H1 (cell line): Measurements from ENCODE around the gene IFNG-AS1. TPM values are rescaled to one million over a fixed set of nuclear protein-coding genes. Genes with fewer than 3 reads are reported as not detected.

Experiments used
- CTCF ChIA-PET: fragments of 300-600 bp; sonication (Branson Sonifier 250); formaldehyde crosslinking; loops from one replicate; lab custom pipeline; 2021; ENCODE audit not compliant: partially characterized antibody; lab: Charles Lee
- POLR2A ChIA-PET: fragments of 300-600 bp; sonication (Branson Sonifier 250); formaldehyde crosslinking; loops from one replicate; lab custom pipeline; 2021; ENCODE audit warnings: inconsistent platforms; ENCODE audit not compliant: partially characterized antibody; lab: Charles Lee
- DNase-seq, 2 experiments: peaks; one replicate each; pipeline versions ENCODE4 v3.0.0 to v3.0.0-alpha.2; 2010 to 2022; ENCODE audit warnings: low spot score in 2 of 2, low read depth in 1 of 2, mixed read lengths in 1 of 2
- FAIRE-seq: peaks from 2 replicates; lab custom pipeline; 2011; peaks lifted over from hg19 to GRCh38; lab: Jason Lieb, UNC
- H2AFZ ChIP-seq: 2 replicates; pipeline ENCODE4 v1.8.1; 2012; ENCODE audit warnings: low read length, inconsistent platforms
- H2AK5ac ChIP-seq: 2 replicates; pipeline ENCODE4 v1.6.1; 2013; ENCODE audit warnings: low read depth, low read length
- H2BK120ac ChIP-seq: replicated peaks from 2 replicates; pipeline ENCODE3; 2013; ENCODE audit warnings: low read depth, low read length, inconsistent platforms
- H2BK12ac ChIP-seq: 2 replicates; pipeline ENCODE4 v1.6.1; 2013; ENCODE audit warnings: low read depth, low read length
- H2BK15ac ChIP-seq: 2 replicates; pipeline ENCODE4 v1.6.1; 2013; ENCODE audit warnings: low read length
- H2BK20ac ChIP-seq: 2 replicates; pipeline ENCODE4 v1.6.1; 2013; ENCODE audit warnings: low read length
- H2BK5ac ChIP-seq: 2 replicates; pipeline ENCODE4 v1.6.1; 2013; ENCODE audit warnings: low read depth, low read length
- H3K14ac ChIP-seq: 2 replicates; pipeline ENCODE4 v1.6.1; 2013; ENCODE audit warnings: inconsistent platforms; ENCODE audit not compliant: insufficient read length
- H3K18ac ChIP-seq: 2 replicates; pipeline ENCODE4 v1.6.1; 2013; ENCODE audit warnings: low read length; ENCODE audit errors: extremely low read depth
- H3K23ac ChIP-seq: 2 replicates; pipeline ENCODE4 v1.6.1; 2013; ENCODE audit warnings: inconsistent platforms; ENCODE audit not compliant: insufficient read length
- H3K23me2 ChIP-seq: 2 replicates; pipeline ENCODE4 v1.6.1; 2013; ENCODE audit warnings: low read depth, low read length
- H3K27ac ChIP-seq: 2 replicates; pipeline ENCODE4 v1.6.1; 2011; ENCODE audit warnings: low read depth, low read length, inconsistent platforms
- H3K27me3 ChIP-seq, 4 experiments: replicated peaks in 1 of 4; 1 replicate in 1 of 4; 2 replicates in 3 of 4; pipeline versions ENCODE4 v1.6.1 to v1.8.1; 2011 to 2013; ENCODE audit warnings: low read length in 3 of 4, mild to moderate bottlenecking in 3 of 4, inconsistent platforms in 2 of 4, mixed read lengths in 2 of 4, moderate library complexity in 1 of 4; ENCODE audit not compliant: control insufficient read depth in 3 of 4, insufficient read depth in 3 of 4; ENCODE audit errors: extremely low read depth in 1 of 4
- H3K36me3 ChIP-seq, 4 experiments: 2 replicates each; pipeline versions ENCODE4 v1.6.1 to v1.8.1; 2011 to 2013; ENCODE audit warnings: mild to moderate bottlenecking in 4 of 4, low read length in 3 of 4, moderate library complexity in 2 of 4, control low read depth in 1 of 4, inconsistent platforms in 1 of 4; ENCODE audit not compliant: insufficient read depth in 4 of 4, control insufficient read depth in 2 of 4
- H3K4ac ChIP-seq: replicated peaks from 2 replicates; pipeline ENCODE3; 2013; ENCODE audit warnings: low read length, low read depth, mixed read lengths, inconsistent platforms; ENCODE audit not compliant: insufficient read length
- H3K4me1 ChIP-seq, 4 experiments: replicated peaks in 1 of 4; 1 replicate in 1 of 4; 2 replicates in 3 of 4; pipeline versions ENCODE4 v1.6.1 to v1.8.1; 2011 to 2013; ENCODE audit warnings: low read length in 3 of 4, inconsistent platforms in 2 of 4, mixed read lengths in 1 of 4; ENCODE audit not compliant: insufficient read depth in 4 of 4, control insufficient read depth in 3 of 4
- H3K4me2 ChIP-seq, 2 experiments: 2 replicates each; pipeline versions ENCODE4 v1.6.1 to v1.8.1; 2011 to 2013; ENCODE audit warnings: low read depth in 2 of 2, low read length in 2 of 2, control low read depth in 1 of 2, inconsistent platforms in 1 of 2, mild to moderate bottlenecking in 1 of 2; ENCODE audit not compliant: insufficient read depth in 1 of 2
- H3K4me3 ChIP-seq, 4 experiments: fragments of 200-600, 300-600 bp in 1 of 4; sonication (generic), shearing (Covaris generic), sonication (Bioruptor Twin) in 1 of 4; 2 replicates each; pipeline versions ENCODE4 v1.5.1 to v1.8.1; 2011 to 2016; ENCODE audit warnings: low read length in 4 of 4, low read depth in 3 of 4, control low read depth in 2 of 4, inconsistent platforms in 2 of 4, mild to moderate bottlenecking in 2 of 4, mixed read lengths in 1 of 4, moderate library complexity in 1 of 4; ENCODE audit not compliant: insufficient read depth in 2 of 4; ENCODE audit errors: extremely low read depth in 1 of 4
- H3K56ac ChIP-seq: replicated peaks from 2 replicates; pipeline ENCODE3; 2013; ENCODE audit warnings: low read depth, mild to moderate bottlenecking, mixed read lengths, low read length, inconsistent platforms; ENCODE audit not compliant: insufficient read length
- H3K79me1 ChIP-seq: 2 replicates; pipeline ENCODE4 v1.6.1; 2013; ENCODE audit warnings: low read depth, low read length, control low read depth
- H3K79me2 ChIP-seq, 2 experiments: 2 replicates each; pipeline versions ENCODE4 v1.6.1 to v1.8.1; 2012 to 2013; ENCODE audit warnings: low read length in 2 of 2, mild to moderate bottlenecking in 2 of 2, inconsistent platforms in 1 of 2; ENCODE audit not compliant: insufficient read depth in 2 of 2, control insufficient read depth in 1 of 2
- H3K9ac ChIP-seq, 4 experiments: replicated peaks in 1 of 4; 1 replicate in 1 of 4; 2 replicates in 3 of 4; pipeline versions ENCODE4 v1.6.1 to v1.8.1; 2011 to 2013; ENCODE audit warnings: low read depth in 3 of 4, low read length in 3 of 4, control low read depth in 2 of 4, mild to moderate bottlenecking in 2 of 4, moderate library complexity in 2 of 4, inconsistent platforms in 1 of 4; ENCODE audit errors: extremely low read depth in 1 of 4
- H3K9me3 ChIP-seq, 2 experiments: 2 replicates each; pipeline versions ENCODE4 v1.6.1 to v1.8.1; 2012 to 2013; ENCODE audit warnings: mild to moderate bottlenecking in 2 of 2, moderate library complexity in 2 of 2, control low read depth in 1 of 2, inconsistent platforms in 1 of 2, low read depth in 1 of 2, low read length in 1 of 2, mixed read lengths in 1 of 2; ENCODE audit not compliant: insufficient read depth in 2 of 2
- H4K20me1 ChIP-seq, 2 experiments: replicated peaks in 1 of 2; 2 replicates each; pipeline versions ENCODE3 to v1.8.1; 2011 to 2013; ENCODE audit warnings: inconsistent platforms in 2 of 2, low read length in 2 of 2, mild to moderate bottlenecking in 1 of 2; ENCODE audit not compliant: insufficient read depth in 2 of 2, control insufficient read depth in 1 of 2
- H4K5ac ChIP-seq: 2 replicates; pipeline ENCODE4 v1.6.1; 2013; ENCODE audit warnings: low read length, low read depth, mixed read lengths, inconsistent platforms; ENCODE audit not compliant: insufficient read length
- H4K8ac ChIP-seq: 2 replicates; pipeline ENCODE4 v1.8.0; 2013; ENCODE audit warnings: mild to moderate bottlenecking, moderate library complexity, low read length, inconsistent platforms; ENCODE audit not compliant: insufficient read depth; ENCODE audit errors: extremely low read depth
- H4K91ac ChIP-seq: replicated peaks from 2 replicates; pipeline ENCODE3; 2013; ENCODE audit warnings: low read length, mixed read lengths, inconsistent platforms; ENCODE audit not compliant: insufficient read length
- CREB1 ChIP-seq: IDR thresholded peaks from 2 replicates; pipeline ENCODE4 v1.6.1; 2012; ENCODE audit warnings: inconsistent platforms
- EZH2 ChIP-seq: fragments of 200-600 bp; sonication (generic); IDR thresholded peaks from 2 replicates; pipeline ENCODE4 v1.7.1; 2012; ENCODE audit warnings: low read depth, mild to moderate bottlenecking, moderate library complexity, low read length, inconsistent platforms; ENCODE audit not compliant: severe bottlenecking
- GABPA ChIP-seq: IDR thresholded peaks from 2 replicates; pipeline ENCODE4 v1.6.1; 2011; ENCODE audit warnings: mild to moderate bottlenecking, low read length, moderate library complexity, borderline replicate concordance; ENCODE audit not compliant: insufficient read depth
- KDM4A ChIP-seq: IDR thresholded peaks from one replicate; pipeline ENCODE4 v1.7.1; 2012; ENCODE audit warnings: low read depth, mild to moderate bottlenecking, moderate library complexity, low read length, inconsistent platforms; ENCODE audit not compliant: severe bottlenecking
- KDM5A ChIP-seq: fragments of 200-600 bp; IDR thresholded peaks from 2 replicates; pipeline ENCODE4 v1.7.1; 2012; ENCODE audit warnings: mild to moderate bottlenecking, low read length, inconsistent platforms, mixed read lengths
- NRF1 ChIP-seq: IDR thresholded peaks from 2 replicates; pipeline ENCODE4 v1.6.1; 2011; ENCODE audit warnings: mild to moderate bottlenecking, low read depth, low read length, improper control_type of control experiment
- POU5F1 ChIP-seq: IDR thresholded peaks from 2 replicates; pipeline ENCODE4 v1.6.1; 2011; ENCODE audit warnings: low read depth, mild to moderate bottlenecking, low read length, moderate library complexity
- RBBP5 ChIP-seq: IDR thresholded peaks from 2 replicates; pipeline ENCODE4 v1.7.1; 2012; ENCODE audit warnings: low read depth, mild to moderate bottlenecking, inconsistent platforms, low read length, moderate library complexity, borderline replicate concordance
- RXRA ChIP-seq: IDR thresholded peaks from 2 replicates; pipeline ENCODE4 v1.6.1; 2011; ENCODE audit warnings: low read depth, mild to moderate bottlenecking, low read length, moderate library complexity; ENCODE audit not compliant: insufficient read depth
- SIRT6 ChIP-seq: IDR thresholded peaks from one replicate; pipeline ENCODE4 v1.7.1; 2012; ENCODE audit warnings: low read length, inconsistent platforms
- SIX5 ChIP-seq: IDR thresholded peaks from 2 replicates; pipeline ENCODE4 v1.6.1; 2011; ENCODE audit warnings: mild to moderate bottlenecking, low read depth, low read length
- TAF1 ChIP-seq: IDR thresholded peaks from 2 replicates; pipeline ENCODE4 v1.6.1; 2011; ENCODE audit warnings: mild to moderate bottlenecking, low read depth, low read length
- TBP ChIP-seq: IDR thresholded peaks from 2 replicates; pipeline ENCODE4 v1.6.1; 2011; ENCODE audit warnings: low read depth, low read length, improper control_type of control experiment
- WGBS, 2 experiments: shearing (Covaris generic) in 1 of 2; methylation state at CpG; one replicate each; pipeline versions ENCODE4 v1.1.6 to v1.1.7; 2013 to 2015; ENCODE audit warnings: low lambda C conversion rate in 2 of 2, mixed read lengths in 2 of 2, inconsistent platforms in 1 of 2, low coverage in 1 of 2, missing lambda C conversion rate in 1 of 2; ENCODE audit not compliant: insufficient replicate concordance in 2 of 2, insufficient coverage in 1 of 2, insufficient read length in 1 of 2; ENCODE audit errors: extremely low coverage in 1 of 2, missing lambda C conversion rate in 1 of 2; 5-methylcytosine and 5-hydroxymethylcytosine counted together
- polyA plus RNA-seq, 7 experiments: library from polyadenylated mRNA; depleted of rRNA in 3 of 7; stranded (reverse) in 5 of 7; unstranded in 2 of 7; fragments of >200 nt in 5 of 7; fragments of 200-250 nt in 2 of 7; gene quantifications; 1 replicate in 5 of 7; 2 replicates in 1 of 7; 4 replicates in 1 of 7; pipeline versions ENCODE4 v1.2.1 to v1.2.3, GENCODE V29; 2011 to 2013; ENCODE audit warnings: missing spikeins in 2 of 7, mixed read lengths in 2 of 7
- total RNA-seq: library from RNA; stranded (reverse); fragmentation: NEBNext Ultra II Directional; extraction: Animal tissue kit (Norgen Biotek cat#: 25700); gene quantifications from 2 replicates; pipeline ENCODE4 v1.2.1, GENCODE V29; 2021
- TF ChIP-seq, protein P1 (sequence below): IDR thresholded peaks from 2 replicates; pipeline ENCODE4 v1.6.1; 2012; ENCODE audit warnings: inconsistent platforms

IFNG-AS1 gene
- total and polyA plus RNA-seq, 2 of the 8 experiments (the other 6 are each of a cell fraction or from before 2014, with no cell fraction given): not detected

DNA sequence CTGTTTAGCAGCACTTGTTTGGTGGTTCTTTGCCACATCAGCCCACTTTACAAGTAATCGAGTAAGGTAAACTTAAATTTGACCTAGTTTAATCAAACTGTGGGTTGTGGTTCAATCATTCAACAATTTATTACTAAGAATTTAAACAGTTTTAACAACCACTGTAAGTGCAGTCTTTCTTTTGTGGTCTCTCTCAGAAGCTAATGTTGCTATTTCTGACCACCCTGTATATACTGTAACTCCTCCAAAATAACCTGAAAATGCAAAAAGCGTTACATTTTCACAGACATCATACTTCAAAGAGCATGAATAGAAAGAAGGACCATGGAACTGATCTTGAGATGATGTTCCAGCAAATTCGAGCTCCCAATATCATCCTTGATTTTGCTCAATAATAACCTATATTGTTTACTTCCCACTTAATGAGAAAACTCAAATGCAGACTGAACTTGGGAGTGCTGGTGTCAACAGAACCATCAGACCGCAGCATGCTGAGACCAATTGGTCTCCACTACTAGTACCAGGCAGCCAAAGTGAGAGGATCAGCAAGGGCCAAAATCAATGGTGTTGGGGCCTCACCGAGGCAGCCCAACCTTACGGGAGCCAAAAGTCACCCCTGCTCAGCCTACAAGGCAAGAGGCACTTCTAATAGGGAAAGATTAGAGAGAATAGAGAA lies 22.1 kb downstream of the IFNG-AS1 start:
- H2BK5ac ChIP-seq: no peak overlapping the region
- H3K27ac ChIP-seq: no peak overlapping the region
- no peak overlapping the region for H3K23ac ChIP-seq
- H3K36me3 ChIP-seq: no peaks in the 10 kb centered on the region
- H3K27me3 ChIP-seq: no peaks in the 10 kb centered on the region
- H3K9ac ChIP-seq: no peak overlapping the region
- no peak overlapping the region for H2BK120ac ChIP-seq
- 83% methylated on average over 6 of the region's 6 CpGs; no CpG with 5 or more reads in 1 of the 2 experiments for WGBS, 2 experiments
- no peaks in the 10 kb centered on the region for H3K9me3 ChIP-seq
- no peak overlapping the region for H4K8ac ChIP-seq
- no peak overlapping the region for H2BK12ac ChIP-seq
- H3K14ac ChIP-seq: no peak overlapping the region
- DNase-seq: no peak
- ChIA-PET CTCF (interaction anchor here (0.6 to 1.2 kb wide), 3 partner anchors 7 to 382 kb away, joined by 3 to 4 read pairs (median 3); no protein-coding TSS in a partner anchor), POLR2A (no interaction called here)
- H2AFZ ChIP-seq: no peak overlapping the region
- no peak for FAIRE-seq
- no peak overlapping the region for H2BK20ac ChIP-seq
- no peak overlapping the region for H4K91ac ChIP-seq
- no peak overlapping the region for H2AK5ac ChIP-seq
- no peak overlapping the region for H3K56ac ChIP-seq
- H4K5ac ChIP-seq: no peak overlapping the region
- H3K23me2 ChIP-seq: no peaks in the 10 kb centered on the region
- no peaks in the 10 kb centered on the region for H3K79me1 ChIP-seq
- H3K79me2 ChIP-seq: no peaks in the 10 kb centered on the region
- no peak overlapping the region for H3K4ac ChIP-seq
- no peak overlapping the region for H3K18ac ChIP-seq
- H4K20me1 ChIP-seq: no peaks in the 10 kb centered on the region
- H3K4me3 ChIP-seq: no peak overlapping the region
- no peak overlapping the region for H3K4me2 ChIP-seq
- no peak overlapping the region for H2BK15ac ChIP-seq
- H3K4me1 ChIP-seq: peaks cover 0 to 3% (median 0%) of the 10 kb centered on the region in 4 experiments; a peak in 1 of 7 replicates
- TF ChIP-seq RBBP5: no peak
- TF ChIP-seq POU5F1: no peak
- no peak for TF ChIP-seq KDM5A
- TF ChIP-seq NRF1: no peak
- TF ChIP-seq EZH2: no peak
- no peak for TF ChIP-seq TAF1
- no peak for TF ChIP-seq SIX5
- TF ChIP-seq SIRT6: no peak
- TF ChIP-seq, protein P1, sequence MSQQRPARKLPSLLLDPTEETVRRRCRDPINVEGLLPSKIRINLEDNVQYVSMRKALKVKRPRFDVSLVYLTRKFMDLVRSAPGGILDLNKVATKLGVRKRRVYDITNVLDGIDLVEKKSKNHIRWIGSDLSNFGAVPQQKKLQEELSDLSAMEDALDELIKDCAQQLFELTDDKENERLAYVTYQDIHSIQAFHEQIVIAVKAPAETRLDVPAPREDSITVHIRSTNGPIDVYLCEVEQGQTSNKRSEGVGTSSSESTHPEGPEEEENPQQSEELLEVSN: no peak
- TF ChIP-seq RXRA: no peak
- no peak for TF ChIP-seq TBP
- TF ChIP-seq CREB1: no peak
- no peak for TF ChIP-seq GABPA
- no peak for TF ChIP-seq KDM4A
